ENCODE data around the gene ARHGAP24.

DNA sequence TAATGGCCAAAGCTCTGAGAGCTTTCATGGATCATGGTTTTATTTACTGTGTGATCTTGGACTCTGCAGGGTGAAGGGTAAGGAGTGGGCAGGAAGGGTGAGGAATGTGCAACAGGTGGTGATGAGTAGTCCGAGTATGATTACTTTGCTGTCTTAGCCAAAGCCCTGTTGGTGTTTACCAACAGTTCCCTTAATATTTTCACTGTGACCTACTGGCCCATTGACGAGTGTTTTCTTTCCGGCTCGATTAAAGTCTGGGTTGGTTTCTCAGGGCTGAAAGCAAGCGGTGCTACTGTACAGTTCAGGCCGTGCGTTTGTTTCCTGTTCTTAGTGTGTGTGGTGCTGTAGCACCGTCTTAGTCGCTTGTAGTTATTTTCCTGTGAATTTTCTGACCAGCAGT lies 2.6 kb downstream of the ARHGAP24 start:
- TF ChIP-seq, protein P1, sequence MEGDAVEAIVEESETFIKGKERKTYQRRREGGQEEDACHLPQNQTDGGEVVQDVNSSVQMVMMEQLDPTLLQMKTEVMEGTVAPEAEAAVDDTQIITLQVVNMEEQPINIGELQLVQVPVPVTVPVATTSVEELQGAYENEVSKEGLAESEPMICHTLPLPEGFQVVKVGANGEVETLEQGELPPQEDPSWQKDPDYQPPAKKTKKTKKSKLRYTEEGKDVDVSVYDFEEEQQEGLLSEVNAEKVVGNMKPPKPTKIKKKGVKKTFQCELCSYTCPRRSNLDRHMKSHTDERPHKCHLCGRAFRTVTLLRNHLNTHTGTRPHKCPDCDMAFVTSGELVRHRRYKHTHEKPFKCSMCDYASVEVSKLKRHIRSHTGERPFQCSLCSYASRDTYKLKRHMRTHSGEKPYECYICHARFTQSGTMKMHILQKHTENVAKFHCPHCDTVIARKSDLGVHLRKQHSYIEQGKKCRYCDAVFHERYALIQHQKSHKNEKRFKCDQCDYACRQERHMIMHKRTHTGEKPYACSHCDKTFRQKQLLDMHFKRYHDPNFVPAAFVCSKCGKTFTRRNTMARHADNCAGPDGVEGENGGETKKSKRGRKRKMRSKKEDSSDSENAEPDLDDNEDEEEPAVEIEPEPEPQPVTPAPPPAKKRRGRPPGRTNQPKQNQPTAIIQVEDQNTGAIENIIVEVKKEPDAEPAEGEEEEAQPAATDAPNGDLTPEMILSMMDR (conservative IDR thresholded peaks at IDR 0.05 in 1 of 2, IDR thresholded peaks at IDR 0.05 in 1 of 2; ENCODE audit: low read depth in 1 of 2, low read length in 2 of 2), result no peak
- TF ChIP-seq EZH2 (IDR thresholded peaks at IDR 0.05; ENCODE audit: low read length, missing control alignments), result no peak
